ENCODE data around the gene PXMP4.

The PXMP4 gene

GRCh38 chr20:33681728-33682353, 38.3 kb downstream of the PXMP4 start:
- no peak for DNase-seq (ENCODE audit: low spot score)

- DNase-seq (ENCODE audit: low spot score): no peak
Measured at GRCh38 chr20:33681288-33681687, 38.8 kb downstream of the PXMP4 start.

- no peak for DNase-seq (ENCODE audit: low spot score)
Measured at GRCh38 chr20:33680686-33681085, 39.4 kb downstream of the PXMP4 start.

- DNase-seq (ENCODE audit: low spot score): peak; percentile 70
Measured at GRCh38 chr20:33679758-33680485, 40.2 kb downstream of the PXMP4 start.

- DNase-seq (ENCODE audit: low spot score): no peak
Measured at GRCh38 chr20:33677991-33678702, 42.0 kb downstream of the PXMP4 start.

- DNase-seq (ENCODE audit: low spot score): no peak
Measured at GRCh38 chr20:33676652-33677645, 43.2 kb downstream of the PXMP4 start.

- DNase-seq (ENCODE audit: low spot score): no peak
Measured at GRCh38 chr20:33676121-33676520, 44.0 kb downstream of the PXMP4 start.

- DNase-seq (ENCODE audit: low spot score): no peak
Measured at GRCh38 chr20:33675136-33675959, 44.8 kb downstream of the PXMP4 start.

- peak; percentile 68 for DNase-seq (ENCODE audit: low spot score)
Measured at GRCh38 chr20:33674294-33675135, 45.6 kb downstream of the PXMP4 start, which contains the start of gene NECAB3. Gene NECAB3, minus strand, starts transcription at chr20:33674428. Its CDS starts 76 bp downstream, at chr20:33674352.

GRCh38 chr20:33673410-33674293, 46.5 kb downstream of the PXMP4 start:
- DNase-seq (ENCODE audit: low spot score): no peak

- no peak for DNase-seq (ENCODE audit: low spot score)
Measured at GRCh38 chr20:33673114-33673409, 47.0 kb downstream of the PXMP4 start.

- no peak for DNase-seq (ENCODE audit: low spot score)
Measured at GRCh38 chr20:33672426-33673113, 47.5 kb downstream of the PXMP4 start.

GRCh38 chr20:33671573-33672288, 48.4 kb downstream of the PXMP4 start:
- no peak for DNase-seq (ENCODE audit: low spot score)

GRCh38 chr20:33670715-33671499, 49.2 kb downstream of the PXMP4 start:
- DNase-seq (ENCODE audit: low spot score): no peak

GRCh38 chr20:33669873-33670640, 50.1 kb downstream of the PXMP4 start:
- DNase-seq (ENCODE audit: low spot score): no peak

GRCh38 chr20:33669224-33669623, 50.9 kb downstream of the PXMP4 start:
- DNase-seq (ENCODE audit: low spot score): no peak

All from NAMALWA (cell line).